Astrocyte (in vitro differentiated cells and primary cell): ENCODE data around the gene KLF8. TPM values are rescaled to one million over a fixed set of nuclear protein-coding genes. Genes with fewer than 3 reads are reported as not detected.

Experiments used
- DNase-seq: peaks from one replicate; pipeline ENCODE4 v3.0.0-alpha.2; 2010; ENCODE audit warnings: low read depth
- FAIRE-seq: peaks from 2 replicates; lab custom pipeline; 2011; peaks lifted over from hg19 to GRCh38; lab: Jason Lieb, UNC
- H2AFZ ChIP-seq: 2 replicates; pipeline ENCODE4 v1.6.0; 2012; ENCODE audit warnings: low read depth, low read length, inconsistent platforms
- H3K27ac ChIP-seq: 2 replicates; pipeline ENCODE4 v1.5.1; 2011; ENCODE audit warnings: low read depth, low read length, inconsistent platforms
- H3K27me3 ChIP-seq: 2 replicates; pipeline ENCODE4 v1.6.0; 2011; ENCODE audit warnings: low read length, inconsistent platforms; ENCODE audit not compliant: insufficient read depth
- H3K36me3 ChIP-seq: 2 replicates; pipeline ENCODE4 v1.5.1; 2011; ENCODE audit warnings: low read length, inconsistent platforms; ENCODE audit not compliant: insufficient read depth
- H3K4me1 ChIP-seq: 2 replicates; pipeline ENCODE4 v1.5.1; 2011; ENCODE audit warnings: low read length, inconsistent platforms; ENCODE audit not compliant: insufficient read depth
- H3K4me2 ChIP-seq: 2 replicates; pipeline ENCODE4 v1.6.0; 2012; ENCODE audit warnings: low read length, inconsistent platforms
- H3K4me3 ChIP-seq: 2 replicates; pipeline ENCODE4 v1.5.1; 2011; ENCODE audit warnings: low read depth, mild to moderate bottlenecking, low read length, inconsistent platforms; ENCODE audit not compliant: insufficient read depth
- H3K79me2 ChIP-seq: 2 replicates; pipeline ENCODE4 v1.6.0; 2012; ENCODE audit warnings: mild to moderate bottlenecking, low read length, inconsistent platforms; ENCODE audit not compliant: insufficient read depth
- H3K9ac ChIP-seq: 2 replicates; pipeline ENCODE4 v1.6.0; 2012; ENCODE audit warnings: mild to moderate bottlenecking, low read length, inconsistent platforms
- H3K9me3 ChIP-seq: 2 replicates; pipeline ENCODE4 v1.5.1; 2012; ENCODE audit warnings: low read depth, mild to moderate bottlenecking, low read length, inconsistent platforms; ENCODE audit not compliant: insufficient read depth
- H4K20me1 ChIP-seq: 2 replicates; pipeline ENCODE4 v1.6.0; 2012; ENCODE audit warnings: low read length, inconsistent platforms; ENCODE audit not compliant: insufficient read depth
- H3K27ac Mint-ChIP-seq: one replicate; pipeline ENCODE4 v1.8.0; 2021; ENCODE audit warnings: mild to moderate bottlenecking, mixed read lengths; ENCODE audit not compliant: unreplicated experiment
- H3K27me3 Mint-ChIP-seq: one replicate; pipeline ENCODE4 v1.8.0; 2021; ENCODE audit warnings: low read depth, mixed read lengths; ENCODE audit not compliant: unreplicated experiment
- H3K36me3 Mint-ChIP-seq: one replicate; pipeline ENCODE4 v1.8.0; 2021; ENCODE audit warnings: low read depth, mixed read lengths; ENCODE audit not compliant: unreplicated experiment
- H3K4me1 Mint-ChIP-seq: one replicate; pipeline ENCODE4 v1.8.0; 2021; ENCODE audit warnings: low read depth, mixed read lengths; ENCODE audit not compliant: unreplicated experiment
- H3K4me3 Mint-ChIP-seq: one replicate; pipeline ENCODE4 v1.8.0; 2021; ENCODE audit warnings: mild to moderate bottlenecking, moderate library complexity, mixed read lengths; ENCODE audit not compliant: unreplicated experiment
- H3K9me3 Mint-ChIP-seq: one replicate; pipeline ENCODE4 v1.8.0; 2021; ENCODE audit warnings: mild to moderate bottlenecking, mixed read lengths; ENCODE audit not compliant: unreplicated experiment
- EZH2 ChIP-seq: IDR thresholded peaks from 2 replicates; pipeline ENCODE4 v1.6.1; 2012; ENCODE audit warnings: mild to moderate bottlenecking, low read length, inconsistent platforms; ENCODE audit not compliant: insufficient read depth
- total RNA-seq: library from RNA; stranded (reverse); gene quantifications from 2 replicates; pipeline ENCODE4 v1.2.1, GENCODE V29; 2021
- TF ChIP-seq, protein P1 (sequence below): IDR thresholded peaks from 2 replicates; pipeline ENCODE4 v1.5.1; 2011; ENCODE audit warnings: low read depth, mild to moderate bottlenecking, inconsistent platforms, low read length, moderate library complexity; ENCODE audit not compliant: insufficient read depth

KLF8 gene
- total RNA-seq, 1 donor from 2014 or later, result 5.7 TPM

DNA sequence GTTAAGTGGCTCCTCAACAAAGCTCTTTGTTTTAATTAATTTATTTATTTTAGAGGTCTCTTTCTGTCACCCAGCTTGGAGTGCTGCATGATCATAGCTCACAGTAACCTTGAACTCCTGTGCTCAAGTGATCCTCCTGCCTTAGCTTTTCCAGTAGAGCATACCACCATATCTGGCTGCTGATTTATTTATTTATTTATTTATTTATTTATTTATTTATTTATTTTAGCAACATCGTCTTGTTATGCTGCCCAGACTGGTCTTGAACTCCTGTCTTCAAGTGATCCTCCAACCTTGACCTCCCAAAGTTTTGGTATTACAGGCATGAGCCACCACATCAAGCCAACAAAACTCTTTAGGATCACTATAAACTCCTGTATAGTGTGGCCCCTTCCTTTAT, 15.8 kb upstream of the KLF8 start:
- no peaks in the 10 kb centered on the region for H3K27me3 Mint-ChIP-seq
- no peak for DNase-seq
- FAIRE-seq, result peak; percentile 32

DNA sequence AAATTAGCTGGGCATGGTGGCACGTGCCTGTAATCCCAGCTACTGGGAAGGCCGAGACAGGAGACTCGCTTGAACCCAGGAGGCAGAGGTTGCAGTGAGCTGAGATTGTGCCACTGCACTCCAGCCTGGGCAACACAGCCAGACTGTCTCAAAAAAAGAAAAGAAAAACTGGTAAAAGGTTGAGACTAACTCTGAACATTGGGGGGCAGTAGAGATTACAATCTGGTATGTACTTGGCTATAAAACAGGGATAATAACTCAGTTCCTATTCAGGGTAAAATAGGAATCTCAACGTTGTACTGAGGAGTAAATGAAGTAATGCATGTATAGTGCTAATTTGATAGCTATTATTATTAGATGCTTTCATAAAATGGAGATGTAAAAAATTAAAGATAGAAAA, 12.5 kb upstream of the KLF8 start:
- no peak overlapping the region for H3K9ac ChIP-seq
- H3K27me3 ChIP-seq, result no peaks in the 10 kb centered on the region
- H4K20me1 ChIP-seq, result no peaks in the 10 kb centered on the region
- FAIRE-seq, result no peak
- no peaks in the 10 kb centered on the region for H3K9me3 ChIP-seq
- Mint-ChIP-seq H3K27me3 (no peaks in the 10 kb centered on the region), H3K36me3 (no peaks in the 10 kb centered on the region), H3K27ac (no peak overlapping the region), H3K4me1 (no peaks in the 10 kb centered on the region), H3K9me3 (peaks cover 4% of the 10 kb centered on the region), H3K4me3 (no peak overlapping the region)
- no peak overlapping the region for H3K4me3 ChIP-seq
- DNase-seq, result no peak
- H2AFZ ChIP-seq, result no peak overlapping the region
- no peaks in the 10 kb centered on the region for H3K36me3 ChIP-seq
- H3K4me2 ChIP-seq, result no peak overlapping the region
- H3K4me1 ChIP-seq, result no peaks in the 10 kb centered on the region
- H3K79me2 ChIP-seq, result no peaks in the 10 kb centered on the region
- no peak overlapping the region for H3K27ac ChIP-seq
- TF ChIP-seq, protein P1, sequence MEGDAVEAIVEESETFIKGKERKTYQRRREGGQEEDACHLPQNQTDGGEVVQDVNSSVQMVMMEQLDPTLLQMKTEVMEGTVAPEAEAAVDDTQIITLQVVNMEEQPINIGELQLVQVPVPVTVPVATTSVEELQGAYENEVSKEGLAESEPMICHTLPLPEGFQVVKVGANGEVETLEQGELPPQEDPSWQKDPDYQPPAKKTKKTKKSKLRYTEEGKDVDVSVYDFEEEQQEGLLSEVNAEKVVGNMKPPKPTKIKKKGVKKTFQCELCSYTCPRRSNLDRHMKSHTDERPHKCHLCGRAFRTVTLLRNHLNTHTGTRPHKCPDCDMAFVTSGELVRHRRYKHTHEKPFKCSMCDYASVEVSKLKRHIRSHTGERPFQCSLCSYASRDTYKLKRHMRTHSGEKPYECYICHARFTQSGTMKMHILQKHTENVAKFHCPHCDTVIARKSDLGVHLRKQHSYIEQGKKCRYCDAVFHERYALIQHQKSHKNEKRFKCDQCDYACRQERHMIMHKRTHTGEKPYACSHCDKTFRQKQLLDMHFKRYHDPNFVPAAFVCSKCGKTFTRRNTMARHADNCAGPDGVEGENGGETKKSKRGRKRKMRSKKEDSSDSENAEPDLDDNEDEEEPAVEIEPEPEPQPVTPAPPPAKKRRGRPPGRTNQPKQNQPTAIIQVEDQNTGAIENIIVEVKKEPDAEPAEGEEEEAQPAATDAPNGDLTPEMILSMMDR, result no peak
- no peak for TF ChIP-seq EZH2

More for the DNA sequence above, 15.8 kb upstream of the KLF8 start:
- H3K79me2 ChIP-seq, result no peaks in the 10 kb centered on the region
- H3K27ac Mint-ChIP-seq, result no peak overlapping the region
- no peak overlapping the region for H3K4me2 ChIP-seq
- H3K4me1 ChIP-seq, result no peaks in the 10 kb centered on the region
- H4K20me1 ChIP-seq, result no peaks in the 10 kb centered on the region
- no peaks in the 10 kb centered on the region for H3K4me1 Mint-ChIP-seq
- H3K9ac ChIP-seq, result no peak overlapping the region
- no peaks in the 10 kb centered on the region for H3K9me3 Mint-ChIP-seq
- no peak overlapping the region for H2AFZ ChIP-seq
- H3K9me3 ChIP-seq, result no peaks in the 10 kb centered on the region
- TF ChIP-seq EZH2, result no peak
- TF ChIP-seq, protein P1, result no peak
- H3K36me3 Mint-ChIP-seq, result no peaks in the 10 kb centered on the region
- H3K4me3 Mint-ChIP-seq, result no peak overlapping the region
- H3K4me3 ChIP-seq, result no peak overlapping the region
- H3K27me3 ChIP-seq, result no peaks in the 10 kb centered on the region
- no peaks in the 10 kb centered on the region for H3K36me3 ChIP-seq
- H3K27ac ChIP-seq, result no peak overlapping the region

DNA sequence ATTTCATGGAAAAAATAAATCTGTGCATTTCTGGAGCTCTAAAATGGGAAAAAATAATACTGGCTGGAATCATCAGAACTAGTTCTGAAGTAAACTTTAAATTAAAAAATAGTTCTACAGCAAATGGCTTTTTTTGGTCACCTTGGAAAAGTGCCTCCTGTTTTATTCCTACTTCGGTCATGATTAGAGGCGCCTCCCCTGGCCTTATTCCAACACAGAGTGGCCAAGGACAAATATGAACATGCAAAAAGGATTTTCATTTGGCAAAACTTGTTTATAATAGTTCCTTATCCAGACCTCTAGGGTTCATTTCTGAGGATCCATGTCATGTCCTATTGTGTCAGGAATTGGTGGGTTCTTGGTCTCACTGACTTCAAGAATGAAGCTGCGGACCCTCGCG, 11.1 kb upstream of the KLF8 start:
- Histone ChIP-seq H3K4me2 (no peak overlapping the region), H3K4me3 (no peak overlapping the region), H3K27me3 (no peaks in the 10 kb centered on the region), H3K27ac (no peak overlapping the region), H3K9me3 (no peaks in the 10 kb centered on the region), H4K20me1 (no peaks in the 10 kb centered on the region), H3K4me1 (no peaks in the 10 kb centered on the region), H3K79me2 (no peaks in the 10 kb centered on the region), H3K9ac (no peak overlapping the region), H2AFZ (no peak overlapping the region), H3K36me3 (no peaks in the 10 kb centered on the region)
- no peak for FAIRE-seq
- DNase-seq, result no peak
- H3K4me1 Mint-ChIP-seq, result no peaks in the 10 kb centered on the region
- H3K4me3 Mint-ChIP-seq, result no peak overlapping the region
- no peak for TF ChIP-seq EZH2
- TF ChIP-seq, protein P1, result no peak
- no peaks in the 10 kb centered on the region for H3K27me3 Mint-ChIP-seq
- peaks cover 4% of the 10 kb centered on the region for H3K9me3 Mint-ChIP-seq
- H3K27ac Mint-ChIP-seq, result no peak overlapping the region
- no peaks in the 10 kb centered on the region for H3K36me3 Mint-ChIP-seq
